ENCODE data around the gene PIP5KL1. TPM values are rescaled to one million over a fixed set of nuclear protein-coding genes. Genes with fewer than 3 reads are reported as not detected.
A peak's percentile ranks its signal among the peaks of the same experiment; 100 is the strongest.

PIP5KL1 gene
- total and polyA plus RNA-seq, 2 donors (not counting 3 experiments of a cell fraction or from before 2014, with no cell fraction given): 1.5 to 2.9 TPM

GRCh38 chr9:127921557-127922120 is 8.9 kb downstream of the PIP5KL1 start:
- intact Hi-C loops (cut with micrococcal nuclease) (loop anchor here (1.0 kb wide), 2 partner anchors 186 to 331 kb away; partner anchors contain the start of gene TOR2A), dilution Hi-C loops (cut with MboI; ENCODE audit: extremely low pct_ligation_motif_present, low sequenced_read_pairs) (no loop called here)
- TF ChIP-seq CTCF (IDR thresholded peaks at IDR 0.05; ENCODE audit: extremely low read depth in 1 of 2, insufficient read depth in 1 of 2, low read depth in 1 of 2, low read length in 2 of 2) (peak; percentile 94 to 95), POLR2AphosphoS5 (IDR thresholded peaks at IDR 0.05; ENCODE audit: insufficient read depth, low read depth, low read length) (no peak)
- BruUV-seq (replicated peaks): no TSS peak
- no peaks in the 10 kb centered on the region for H3K36me3 ChIP-seq (ENCODE audit: control insufficient read depth in 2 of 2, extremely low read depth in 1 of 2, insufficient read depth in 2 of 2, low read length in 2 of 2)
- no peak overlapping the region for H3K9ac ChIP-seq (replicated peaks; ENCODE audit: extremely low read depth, insufficient read depth, low read length)
- FAIRE-seq (peak; percentile 88), DNase-seq (ENCODE audit: low read depth, low spot score) (peak; percentile 47)
- H3K27me3 ChIP-seq (ENCODE audit: control insufficient read depth in 2 of 2, insufficient read depth in 2 of 2, low read length in 2 of 2): peaks cover 0 to under 1% of the 10 kb centered on the region in 2 experiments
- H4K20me1 ChIP-seq (replicated peaks; ENCODE audit: control insufficient read depth, extremely low read depth, insufficient read depth, low read length): no peaks in the 10 kb centered on the region
- H3K4me2 ChIP-seq (ENCODE audit: insufficient read depth, low read length): peak overlapping the region; percentile 27
- H3K4me3 ChIP-seq (replicated peaks in 1 of 3; ENCODE audit: insufficient read depth in 1 of 3, low read depth in 1 of 3, low read length in 3 of 3): no peak overlapping the region
- CTCF ChIA-PET: interaction anchor here (0.6 to 4.5 kb wide), 32 partner anchors 8 to 707 kb away, joined by 3 to 38 read pairs (median 4); partner anchors contain the start of genes AK1, CDK9, ENG and PIP5KL1
- POLR2A ChIA-PET: interaction anchor here (0.6 kb wide), 1 partner anchor 27 kb away, joined by 3 read pairs; no protein-coding TSS in a partner anchor
- H3K9me3 ChIP-seq (replicated peaks; ENCODE audit: control insufficient read depth, insufficient read depth, low read length): no peaks in the 10 kb centered on the region
- H2AFZ ChIP-seq (ENCODE audit: low read depth, low read length): peak overlapping the region; percentile 76
- peaks cover under 1% of the 10 kb centered on the region for H3K79me2 ChIP-seq (ENCODE audit: control insufficient read depth, insufficient read depth, low read length)
- no peak overlapping the region for H3K27ac ChIP-seq (ENCODE audit: insufficient read depth, low read depth, low read length)
- peaks cover 22% of the 10 kb centered on the region for H3K4me1 ChIP-seq (ENCODE audit: control insufficient read depth, extremely low read depth, insufficient read depth, low read length)
- no peaks in the 10 kb centered on the region for H3K9me1 ChIP-seq (replicated peaks; ENCODE audit: control insufficient read depth, extremely low read depth, insufficient read depth, low read length)

- Histone ChIP-seq H3K4me2 (ENCODE audit: insufficient read depth, low read length) (no peak overlapping the region), H2AFZ (ENCODE audit: low read depth, low read length) (no peak overlapping the region), H3K79me2 (ENCODE audit: control insufficient read depth, insufficient read depth, low read length) (peaks cover 9% of the 10 kb centered on the region), H3K27me3 (ENCODE audit: control insufficient read depth in 2 of 2, insufficient read depth in 2 of 2, low read length in 2 of 2) (no peaks in the 10 kb centered on the region), H3K27ac (ENCODE audit: insufficient read depth, low read depth, low read length) (no peak overlapping the region), H3K9me1 (replicated peaks; ENCODE audit: control insufficient read depth, extremely low read depth, insufficient read depth, low read length) (no peaks in the 10 kb centered on the region), H3K9me3 (replicated peaks; ENCODE audit: control insufficient read depth, insufficient read depth, low read length) (no peaks in the 10 kb centered on the region), H3K4me3 (replicated peaks in 1 of 3; ENCODE audit: insufficient read depth in 1 of 3, low read depth in 1 of 3, low read length in 3 of 3) (no peak overlapping the region), H3K9ac (replicated peaks; ENCODE audit: extremely low read depth, insufficient read depth, low read length) (no peak overlapping the region), H3K4me1 (ENCODE audit: control insufficient read depth, extremely low read depth, insufficient read depth, low read length) (peaks cover 31% of the 10 kb centered on the region), H4K20me1 (replicated peaks; ENCODE audit: control insufficient read depth, extremely low read depth, insufficient read depth, low read length) (no peaks in the 10 kb centered on the region), H3K36me3 (ENCODE audit: control insufficient read depth in 2 of 2, extremely low read depth in 1 of 2, insufficient read depth in 2 of 2, low read length in 2 of 2) (no peaks in the 10 kb centered on the region)
- BruUV-seq (replicated peaks): no TSS peak
- TF ChIP-seq GATA2 (IDR thresholded peaks at IDR 0.05; ENCODE audit: insufficient read depth, insufficient read length, low read depth, low read length) (no peak), JUN (IDR thresholded peaks at IDR 0.05; ENCODE audit: borderline replicate concordance, insufficient read depth, insufficient read length, low read depth) (no peak), MYC (IDR thresholded peaks at IDR 0.05; ENCODE audit: low read depth, low read length) (no peak), POLR2A (IDR thresholded peaks at IDR 0.05; ENCODE audit: low read depth, low read length) (no peak), POLR2AphosphoS5 (IDR thresholded peaks at IDR 0.05; ENCODE audit: insufficient read depth, low read depth, low read length) (no peak), CTCF (IDR thresholded peaks at IDR 0.05; ENCODE audit: extremely low read depth in 1 of 2, insufficient read depth in 1 of 2, low read depth in 1 of 2, low read length in 2 of 2) (no peak), FOS (IDR thresholded peaks at IDR 0.05; ENCODE audit: borderline replicate concordance, insufficient read depth, low read length) (no peak), MAX (IDR thresholded peaks at IDR 0.05; ENCODE audit: insufficient read depth, insufficient read length) (no peak), EZH2 (IDR thresholded peaks at IDR 0.05; ENCODE audit: borderline replicate concordance, low read depth, low read length, severe bottlenecking) (no peak)
- POLR2A ChIA-PET: interaction anchor here (0.6 kb wide), 1 partner anchor 556 kb away, joined by 3 read pairs; no protein-coding TSS in a partner anchor
- dilution Hi-C loops (cut with MboI; ENCODE audit: extremely low pct_ligation_motif_present, low sequenced_read_pairs) (no loop called here), intact Hi-C loops (cut with micrococcal nuclease) (loop anchor here (1.0 kb wide), 2 partner anchors 185 to 330 kb away; partner anchors contain the start of gene TOR2A)
- CTCF ChIA-PET: interaction anchor here (0.6 to 4.5 kb wide), 29 partner anchors 9 to 706 kb away, joined by 3 to 38 read pairs (median 4); partner anchors contain the start of genes AK1, CDK9, ENG and PIP5KL1
- FAIRE-seq (no peak), DNase-seq (ENCODE audit: low read depth, low spot score) (no peak)
These were observed 9.8 kb downstream of the PIP5KL1 start for GRCh38 chr9:127920794-127921193.

Data from endothelial cell of umbilical vein (primary cell).